Osteoblast (primary cell): Measurements from ENCODE around the gene PPME1. TPM values are rescaled to one million over a fixed set of nuclear protein-coding genes. Genes with fewer than 3 reads are reported as not detected.

Source experiments
- DNase-seq: peaks from one replicate; pipeline ENCODE4 v3.0.0; 2011; ENCODE audit warnings: low spot score, mixed read lengths; ENCODE audit not compliant: insufficient read length; ENCODE audit errors: missing footprints
- H2AFZ ChIP-seq: 2 replicates; pipeline ENCODE4 v1.6.0; 2011; ENCODE audit warnings: mild to moderate bottlenecking, low read length
- H3K27ac ChIP-seq: 2 replicates; pipeline ENCODE4 v1.5.1; 2011; ENCODE audit warnings: mild to moderate bottlenecking, low read depth, low read length, moderate library complexity
- H3K27me3 ChIP-seq: 2 replicates; pipeline ENCODE4 v1.6.0; 2012; ENCODE audit warnings: mild to moderate bottlenecking, control low read depth, inconsistent platforms, low read length, moderate library complexity; ENCODE audit not compliant: insufficient read depth
- H3K36me3 ChIP-seq: 2 replicates; pipeline ENCODE4 v1.5.1; 2011; ENCODE audit warnings: mild to moderate bottlenecking, low read length, control low read depth, moderate library complexity; ENCODE audit not compliant: insufficient read depth
- H3K4me1 ChIP-seq: 2 replicates; pipeline ENCODE4 v1.5.1; 2011; ENCODE audit warnings: mild to moderate bottlenecking, low read length, control low read depth, moderate library complexity; ENCODE audit not compliant: insufficient read depth
- H3K4me2 ChIP-seq: 2 replicates; pipeline ENCODE4 v1.6.0; 2011; ENCODE audit warnings: mild to moderate bottlenecking, low read length; ENCODE audit not compliant: insufficient read depth
- H3K4me3 ChIP-seq: fragments of 200-600 bp; sonication (generic); 3 replicates; pipeline ENCODE4 v1.5.1; 2012; ENCODE audit warnings: mild to moderate bottlenecking, low read length, inconsistent platforms; ENCODE audit not compliant: insufficient read depth
- H3K79me2 ChIP-seq: 2 replicates; pipeline ENCODE4 v1.6.0; 2012; ENCODE audit warnings: mild to moderate bottlenecking, low read length, control low read depth, inconsistent platforms; ENCODE audit not compliant: insufficient read depth
- H3K9me3 ChIP-seq: 2 replicates; pipeline ENCODE4 v1.5.1; 2011; ENCODE audit warnings: low read depth, low read length, control low read depth
- H4K20me1 ChIP-seq: 2 replicates; pipeline ENCODE4 v1.6.0; 2012; ENCODE audit warnings: mild to moderate bottlenecking, low read length, control low read depth; ENCODE audit not compliant: insufficient read depth
- CTCF ChIP-seq: IDR thresholded peaks from 2 replicates; pipeline ENCODE4 v1.5.1; 2011; ENCODE audit warnings: mild to moderate bottlenecking, low read depth, low read length, moderate library complexity; ENCODE audit errors: extremely low read depth
- total RNA-seq: library from RNA; depleted of rRNA; stranded (reverse); fragments of >200 nt; gene quantifications from 2 replicates; pipeline ENCODE4 v1.2.3, GENCODE V29; 2012

Gene PPME1
- total RNA-seq, 1 donor: 18.5 TPM

- no peak for TF ChIP-seq CTCF
- DNase-seq: no peak
- H3K4me1 ChIP-seq: peaks cover 38% of the 10 kb centered on the region
- no peaks in the 10 kb centered on the region for H4K20me1 ChIP-seq
- no peaks in the 10 kb centered on the region for H3K79me2 ChIP-seq
- H3K27ac ChIP-seq: peak overlapping the region; percentile 76
- no peaks in the 10 kb centered on the region for H3K36me3 ChIP-seq
- no peak overlapping the region for H3K4me2 ChIP-seq
- H3K9me3 ChIP-seq: no peaks in the 10 kb centered on the region
- H3K4me3 ChIP-seq: no peak overlapping the region
- H2AFZ ChIP-seq: peak overlapping the region; percentile 35
- no peaks in the 10 kb centered on the region for H3K27me3 ChIP-seq
Observed at GRCh38 chr11:74276581-74276980, 105.5 kb downstream of the PPME1 start.

- Histone ChIP-seq H3K4me1 (peaks cover 42% of the 10 kb centered on the region), H3K79me2 (no peaks in the 10 kb centered on the region), H3K27me3 (no peaks in the 10 kb centered on the region), H4K20me1 (no peaks in the 10 kb centered on the region), H2AFZ (no peak overlapping the region), H3K9me3 (no peaks in the 10 kb centered on the region), H3K4me3 (no peak overlapping the region), H3K36me3 (no peaks in the 10 kb centered on the region), H3K4me2 (peak overlapping the region; percentile 66), H3K27ac (peak overlapping the region; percentile 99)
- TF ChIP-seq CTCF: no peak
- DNase-seq: no peak
Observed at GRCh38 chr11:74278103-74278502, 107.0 kb downstream of the PPME1 start.

- Histone ChIP-seq H4K20me1 (no peaks in the 10 kb centered on the region), H3K9me3 (no peaks in the 10 kb centered on the region), H2AFZ (peak overlapping the region; percentile 79), H3K27ac (peak overlapping the region; percentile 99), H3K4me2 (peak overlapping the region; percentile 66), H3K79me2 (no peaks in the 10 kb centered on the region), H3K36me3 (no peaks in the 10 kb centered on the region), H3K4me1 (peaks cover 46% of the 10 kb centered on the region), H3K4me3 (peak overlapping the region; percentile 35), H3K27me3 (no peaks in the 10 kb centered on the region)
- no peak for TF ChIP-seq CTCF
- DNase-seq: peak; percentile 74
Observed at GRCh38 chr11:74278721-74279161, 107.7 kb downstream of the PPME1 start.

GRCh38 chr11:74279256-74279655, 108.2 kb downstream of the PPME1 start:
- no peaks in the 10 kb centered on the region for H3K36me3 ChIP-seq
- H3K27me3 ChIP-seq: no peaks in the 10 kb centered on the region
- H3K4me3 ChIP-seq: peak overlapping the region; percentile 35
- no peaks in the 10 kb centered on the region for H4K20me1 ChIP-seq
- H3K27ac ChIP-seq: peak overlapping the region; percentile 99
- no peak for TF ChIP-seq CTCF
- DNase-seq: no peak
- peak overlapping the region; percentile 66 for H3K4me2 ChIP-seq
- no peaks in the 10 kb centered on the region for H3K9me3 ChIP-seq
- peak overlapping the region; percentile 79 for H2AFZ ChIP-seq
- no peaks in the 10 kb centered on the region for H3K79me2 ChIP-seq
- H3K4me1 ChIP-seq: peaks cover 46% of the 10 kb centered on the region
